CD4-positive, alpha-beta T cell treated with Interleukin-6 at 100 ng/mL for 8 hours (primary cell): ENCODE data around the gene MITD1.
"Not testable (repeated sequence)": the region's sequence is repeated elsewhere in the genome, so short reads cannot be mapped to it uniquely, and the experiment has no call there.

Experiments used
- DNase-seq: peaks from one replicate; pipeline ENCODE4 v3.0.0-alpha.2; 2020; ENCODE audit warnings: mixed read lengths, low spot score

Gene MITD1

DNA sequence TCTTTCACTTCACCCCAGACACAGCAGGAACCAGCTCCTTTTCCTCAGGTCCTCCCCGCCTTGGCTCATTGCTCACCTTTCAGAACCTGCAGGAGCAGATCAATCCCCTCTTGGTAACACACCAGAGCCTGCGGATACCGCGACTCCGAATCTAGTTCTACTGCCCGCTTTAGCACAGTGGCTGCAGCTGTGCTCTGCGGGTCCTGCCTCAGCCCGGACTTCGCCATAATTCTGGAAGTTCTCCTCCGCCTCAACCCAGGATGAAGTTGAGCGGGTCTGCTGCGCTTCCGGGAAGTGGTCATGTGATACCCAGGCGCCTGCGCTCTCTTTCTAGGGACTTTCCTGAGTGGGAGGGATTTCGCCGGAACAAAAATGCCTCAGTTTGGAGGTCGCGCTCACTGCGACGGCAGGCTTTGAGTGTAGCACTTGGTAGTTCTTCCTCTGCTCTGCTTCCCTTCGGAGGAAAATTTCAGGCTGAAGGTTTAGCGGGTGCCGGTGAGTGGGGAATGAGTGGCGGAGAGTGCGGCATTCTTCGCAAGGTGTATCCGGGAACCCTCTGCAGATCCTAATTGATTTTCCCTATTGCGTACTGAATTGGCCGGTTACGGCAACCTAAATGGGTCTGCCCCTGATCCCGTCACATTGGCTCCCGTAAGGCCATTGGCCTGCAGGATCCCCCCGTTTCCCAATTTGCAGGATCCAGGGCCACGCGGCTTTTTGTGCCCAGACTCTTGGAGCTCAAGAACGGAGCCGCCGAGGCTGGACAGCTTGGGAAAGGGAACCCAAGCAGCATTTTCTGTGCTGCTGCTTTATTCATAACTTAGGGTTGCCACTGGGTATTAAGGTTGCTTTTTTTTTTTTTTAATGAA is at the start of gene MITD1, which contains the start of gene MRPL30:
Gene MITD1 (minus strand): TSS at position 304 of the 869 bp plus-strand sequence. CDS start 77 bp downstream, at position 227.
Gene MRPL30 (plus strand): TSS at position 430 of the 869 bp plus-strand sequence. CDS start 5,020 bp downstream, outside the sequence.
- DNase-seq: peak; percentile 89

DNA sequence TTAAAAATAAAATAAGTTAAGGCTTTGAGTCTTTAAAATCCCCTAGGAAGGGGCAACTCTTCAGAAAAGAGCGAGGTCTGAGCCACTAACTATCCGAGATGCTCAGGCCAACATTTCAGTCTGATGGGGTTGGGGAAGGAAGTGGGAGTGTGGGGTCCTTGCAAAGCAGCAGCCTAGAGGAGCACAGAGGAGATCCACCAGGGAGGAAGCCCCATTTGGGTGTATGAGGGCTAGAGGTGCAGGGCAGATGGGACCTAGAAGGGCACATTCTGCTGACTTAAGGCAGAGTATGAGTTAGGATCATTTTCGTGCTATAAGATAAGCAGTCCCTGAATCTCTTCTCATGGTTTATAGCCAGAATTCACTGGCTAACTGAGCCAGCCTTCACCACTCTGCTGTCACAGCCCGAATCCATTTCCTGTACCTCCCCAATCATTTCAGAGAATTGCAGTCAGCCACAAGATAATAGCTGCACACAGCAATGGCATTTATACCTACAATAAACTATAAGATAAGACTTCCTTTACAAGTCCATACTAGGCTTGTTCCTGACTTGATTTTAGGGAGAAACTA is 37.2 kb upstream of the MITD1 start:
- DNase-seq: no peak

- no peak for DNase-seq
Observed at GRCh38 chr2:99216096-99216495, 35.2 kb upstream of the MITD1 start.

GRCh38 chr2:99205491-99205890 is 24.6 kb upstream of the MITD1 start:
- no peak for DNase-seq

GRCh38 chr2:99201959-99202678 is 21.3 kb upstream of the MITD1 start:
- no peak for DNase-seq

- no peak for DNase-seq
Observed at GRCh38 chr2:99200076-99200800, 19.4 kb upstream of the MITD1 start.

DNA sequence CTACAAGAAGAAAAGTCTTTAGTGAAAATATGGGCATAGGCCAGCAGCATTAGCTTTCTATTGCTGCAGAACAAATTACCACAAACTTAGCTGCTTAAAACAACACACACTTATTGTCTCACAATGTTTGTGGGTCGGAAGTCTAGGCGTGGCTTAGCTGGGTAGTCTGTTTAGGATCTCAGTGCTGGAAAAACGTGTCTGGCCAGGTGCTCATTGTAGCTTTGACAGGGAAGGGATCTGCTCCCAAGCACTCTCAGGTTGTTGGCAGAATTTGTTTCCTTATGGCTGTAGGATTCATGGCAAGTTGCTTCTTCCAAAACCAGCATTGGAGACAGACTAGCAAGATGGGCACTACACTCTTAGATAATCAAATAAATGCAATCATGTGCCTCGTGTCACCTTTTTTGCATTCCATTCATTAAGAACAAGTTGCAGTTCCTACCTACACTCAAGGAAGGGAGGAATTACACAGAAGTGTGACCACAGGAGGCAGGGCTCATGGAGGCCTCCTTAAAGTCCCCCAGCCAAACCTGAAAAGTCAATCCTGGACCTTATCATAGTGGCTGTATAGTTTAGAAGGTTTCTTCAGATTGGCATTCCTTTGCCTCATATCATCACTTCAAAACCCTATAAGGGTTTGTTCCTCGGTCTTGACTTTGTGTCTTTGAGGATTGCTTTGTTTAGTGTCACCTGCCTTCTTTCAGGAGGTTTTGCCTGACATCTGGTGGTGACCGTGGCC is 17.4 kb upstream of the MITD1 start:
- no peak for DNase-seq

DNA sequence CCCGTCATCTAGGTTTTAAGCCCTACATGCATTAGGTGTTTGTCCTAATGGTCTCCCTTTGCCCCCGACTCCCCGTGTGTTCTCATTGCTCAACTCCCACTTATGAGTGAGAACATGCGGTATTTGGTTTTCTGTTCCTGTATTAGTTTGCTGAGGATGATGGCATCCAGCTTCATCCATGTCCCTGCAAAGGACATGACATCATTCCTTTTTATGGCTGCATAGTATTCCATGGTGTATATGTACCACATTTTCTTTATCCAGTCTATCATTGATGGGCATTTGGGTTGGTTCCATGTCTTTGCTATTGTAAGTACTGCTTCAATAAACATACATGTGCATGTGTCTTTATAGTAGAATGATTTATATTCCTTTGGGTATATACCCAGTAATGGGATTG is 11.5 kb upstream of the MITD1 start:
- not testable (repeated sequence) for DNase-seq

- no peak for DNase-seq
Observed at GRCh38 chr2:99190548-99190947, 9.7 kb upstream of the MITD1 start.

DNA sequence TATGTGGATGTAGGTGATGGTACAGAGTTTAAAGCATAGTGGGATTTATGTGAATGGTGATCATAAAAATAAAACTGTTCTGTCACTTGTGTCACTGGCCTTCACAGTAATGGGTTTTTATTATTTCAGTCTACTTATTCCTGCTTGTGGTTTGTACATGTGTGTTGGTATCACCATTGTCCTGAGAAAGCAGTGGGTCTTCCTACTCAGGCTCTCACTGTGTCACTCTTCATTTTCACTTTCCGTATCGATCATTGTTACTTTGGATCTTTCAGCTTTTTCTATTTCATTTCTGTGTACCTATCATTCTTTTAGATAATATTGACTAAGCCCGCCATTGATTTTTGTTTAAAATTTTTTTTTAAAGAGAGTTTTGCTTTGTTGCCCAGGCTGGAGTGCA is 7.5 kb upstream of the MITD1 start:
- DNase-seq: no peak

DNA sequence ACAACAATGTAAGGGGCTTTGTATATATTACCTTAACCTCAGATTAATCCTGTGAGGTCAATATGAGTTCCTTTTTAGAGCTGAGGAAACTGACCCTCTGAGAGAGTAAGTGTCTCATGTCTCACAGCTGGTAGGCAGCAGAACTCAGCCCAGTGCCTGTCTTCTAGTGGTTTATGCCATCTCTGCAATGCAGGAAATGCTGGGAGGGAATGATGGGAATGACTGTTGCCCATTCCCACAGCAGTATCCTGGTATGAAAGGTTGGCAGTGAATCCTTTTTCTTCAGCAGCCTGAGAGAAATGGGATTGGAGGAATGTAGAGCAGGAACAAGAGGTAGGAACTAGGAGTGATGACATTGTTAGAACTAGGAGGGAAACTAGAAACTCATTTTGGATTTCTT is 6.2 kb upstream of the MITD1 start:
- no peak for DNase-seq

DNA sequence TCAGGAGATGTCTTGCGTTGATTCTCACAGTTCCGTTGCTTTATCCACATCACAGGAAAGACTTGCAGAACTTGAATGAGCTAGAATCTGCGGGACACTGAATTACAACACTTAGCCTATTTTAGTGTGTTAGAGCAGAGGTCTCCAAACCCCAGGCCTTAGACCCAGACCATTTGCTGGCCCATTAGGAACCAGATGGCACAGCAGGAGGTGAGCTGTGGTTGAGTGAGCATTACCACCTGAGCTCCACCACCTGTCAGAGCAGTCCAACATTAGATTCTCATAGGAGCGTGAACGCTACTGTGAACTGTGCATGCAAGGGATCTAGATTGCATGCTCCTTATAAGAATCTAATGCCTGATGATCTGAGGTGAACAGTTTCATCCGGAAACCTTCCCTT is 4.0 kb upstream of the MITD1 start:
- DNase-seq: no peak

DNA sequence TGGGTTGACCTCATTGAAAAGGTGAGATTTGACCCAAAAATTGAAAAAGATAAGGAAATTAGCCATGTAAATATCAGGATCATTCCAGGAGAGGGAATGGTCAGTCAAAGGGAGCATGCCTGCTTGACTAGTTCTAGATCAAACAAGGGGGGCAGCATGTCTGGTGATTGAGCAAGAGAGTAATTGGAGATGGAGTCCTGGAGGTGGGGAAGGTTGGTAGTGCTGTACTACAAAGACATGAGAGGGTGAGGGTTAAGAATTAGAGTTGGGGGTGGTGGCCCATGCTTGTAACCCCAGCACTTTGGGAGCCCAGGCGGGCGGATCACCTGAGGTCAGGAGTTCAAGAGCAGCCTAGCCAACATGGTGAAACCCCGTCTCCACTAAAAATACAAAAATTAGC is 2.2 kb upstream of the MITD1 start:
- no peak for DNase-seq

- DNase-seq: no peak
Observed at GRCh38 chr2:99181624-99182000, 754 bp upstream of the MITD1 start.

DNA sequence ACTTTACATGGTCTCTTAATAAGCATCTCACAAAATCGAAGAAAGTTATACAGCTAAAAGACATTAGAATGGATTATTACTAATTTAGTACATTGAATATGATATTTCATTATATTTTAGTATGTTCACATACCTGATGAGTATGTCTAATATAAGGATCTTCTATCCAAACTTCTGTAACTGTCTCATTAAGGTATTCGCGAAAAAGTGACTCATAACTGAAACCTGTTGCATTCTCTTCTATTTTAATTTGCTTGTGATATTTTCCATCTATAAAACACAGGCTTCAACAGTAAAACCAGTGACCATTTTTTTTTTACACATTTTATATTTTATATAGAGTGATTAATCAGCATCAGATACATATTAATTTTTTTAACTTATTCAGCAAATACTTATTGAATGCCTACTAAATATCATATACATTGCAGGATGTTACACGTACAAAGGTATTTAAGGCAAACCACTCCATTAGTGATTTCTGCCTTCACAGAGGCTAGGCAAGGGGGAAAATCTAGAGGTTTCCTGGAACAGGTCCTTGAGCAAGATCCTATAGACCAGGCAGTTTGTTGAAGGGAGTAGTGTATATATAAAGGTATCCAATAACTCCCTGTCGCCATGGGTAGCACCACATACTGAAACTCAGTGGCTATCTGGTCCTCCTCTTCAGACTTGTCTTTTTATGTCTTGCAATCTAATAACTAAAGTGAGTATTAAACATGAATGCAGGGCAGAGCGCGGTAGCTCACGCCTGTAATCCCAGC is 9.3 kb downstream of the MITD1 start:
- no peak for DNase-seq

GRCh38 chr2:99169534-99169933 is 11.3 kb downstream of the MITD1 start:
- DNase-seq: no peak

GRCh38 chr2:99166218-99166617 is 14.6 kb downstream of the MITD1 start:
- DNase-seq: no peak

GRCh38 chr2:99159594-99159993 is 21.3 kb downstream of the MITD1 start:
- no peak for DNase-seq

- no peak for DNase-seq
Observed at GRCh38 chr2:99158599-99158998, 22.3 kb downstream of the MITD1 start.

DNA sequence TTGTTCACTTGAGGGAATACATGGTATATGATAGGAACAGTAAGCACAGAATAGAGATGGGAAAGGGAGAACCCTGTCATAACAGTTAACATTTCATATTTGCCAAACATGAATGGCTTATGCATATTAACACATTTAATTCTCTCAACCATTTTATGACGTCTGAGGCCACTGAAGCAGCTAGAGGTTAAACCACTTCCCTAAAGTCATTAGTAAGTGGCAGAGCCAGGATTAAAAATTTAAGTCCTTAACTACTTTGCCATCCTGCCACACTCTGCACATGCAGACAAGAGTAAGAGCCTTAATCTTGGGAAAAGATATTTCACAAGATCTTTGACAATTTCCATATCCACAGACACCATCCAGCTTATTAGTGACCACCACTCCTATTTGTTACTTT is 24.0 kb downstream of the MITD1 start:
- no peak for DNase-seq
